KOPT-K1 (cell line): ENCODE results near the gene MTHFD1L.

Experiments
- H3K27ac ChIP-seq: fragments of 200-600 bp; sonication (generic); 2 replicates; pipeline ENCODE4 v1.5.1; 2016; ENCODE audit warnings: antibody characterized with exemption, mild to moderate bottlenecking, low read depth, low read length; ENCODE audit not compliant: poor library complexity, severe bottlenecking
- H3K36me3 ChIP-seq: fragments of 200-600 bp; sonication (generic); 2 replicates; pipeline ENCODE4 v1.5.1; 2017; ENCODE audit warnings: antibody characterized with exemption, mild to moderate bottlenecking, low read length, moderate library complexity; ENCODE audit not compliant: insufficient read depth
- H3K9me3 ChIP-seq: fragments of 200-600 bp; sonication (generic); 2 replicates; pipeline ENCODE4 v1.5.1; 2017; ENCODE audit warnings: antibody characterized with exemption, low read length, mild to moderate bottlenecking; ENCODE audit not compliant: insufficient read depth, poor library complexity, severe bottlenecking

MTHFD1L gene

GRCh38 chr6:150929416-150929815, 63.9 kb downstream of the MTHFD1L start:
- Histone ChIP-seq H3K27ac (no peak overlapping the region), H3K36me3 (peaks cover 96% of the 10 kb centered on the region), H3K9me3 (no peaks in the 10 kb centered on the region)

- H3K27ac ChIP-seq = no peak overlapping the region
- no peaks in the 10 kb centered on the region for H3K9me3 ChIP-seq
- H3K36me3 ChIP-seq = peaks cover 91% of the 10 kb centered on the region
These were observed 65.3 kb downstream of the MTHFD1L start for GRCh38 chr6:150930841-150931240.

- H3K27ac ChIP-seq = no peak overlapping the region
- peaks cover 91% of the 10 kb centered on the region for H3K36me3 ChIP-seq
- H3K9me3 ChIP-seq = no peaks in the 10 kb centered on the region
These were observed 65.9 kb downstream of the MTHFD1L start for GRCh38 chr6:150931405-150931804.

GRCh38 chr6:150932996-150933395, 67.5 kb downstream of the MTHFD1L start:
- peaks cover 88% of the 10 kb centered on the region for H3K36me3 ChIP-seq
- no peaks in the 10 kb centered on the region for H3K9me3 ChIP-seq
- no peak overlapping the region for H3K27ac ChIP-seq

- Histone ChIP-seq H3K36me3 (peaks cover 86% of the 10 kb centered on the region), H3K27ac (no peak overlapping the region), H3K9me3 (no peaks in the 10 kb centered on the region)
These were observed 68.9 kb downstream of the MTHFD1L start for GRCh38 chr6:150934380-150934779.

- Histone ChIP-seq H3K27ac (no peak overlapping the region), H3K9me3 (no peaks in the 10 kb centered on the region), H3K36me3 (peaks cover 88% of the 10 kb centered on the region)
These were observed 70.6 kb downstream of the MTHFD1L start for GRCh38 chr6:150936021-150936555.

GRCh38 chr6:150937132-150937906, 71.8 kb downstream of the MTHFD1L start:
- no peaks in the 10 kb centered on the region for H3K9me3 ChIP-seq
- H3K36me3 ChIP-seq = peaks cover 85% of the 10 kb centered on the region
- no peak overlapping the region for H3K27ac ChIP-seq

- H3K9me3 ChIP-seq = no peaks in the 10 kb centered on the region
- H3K27ac ChIP-seq = no peak overlapping the region
- H3K36me3 ChIP-seq = peaks cover 74% of the 10 kb centered on the region
These were observed 73.9 kb downstream of the MTHFD1L start for GRCh38 chr6:150939399-150939798.

- Histone ChIP-seq H3K36me3 (peaks cover 80% of the 10 kb centered on the region), H3K9me3 (no peaks in the 10 kb centered on the region), H3K27ac (no peak overlapping the region)
These were observed 75.4 kb downstream of the MTHFD1L start for GRCh38 chr6:150940941-150941340.

GRCh38 chr6:150949526-150949925, 84.0 kb downstream of the MTHFD1L start:
- H3K27ac ChIP-seq = no peak overlapping the region
- peaks cover 92% of the 10 kb centered on the region for H3K36me3 ChIP-seq
- H3K9me3 ChIP-seq = no peaks in the 10 kb centered on the region

GRCh38 chr6:150953851-150954250, 88.3 kb downstream of the MTHFD1L start:
- H3K36me3 ChIP-seq = peaks cover 96% of the 10 kb centered on the region
- H3K27ac ChIP-seq = no peak overlapping the region

GRCh38 chr6:150959166-150959565, 93.7 kb downstream of the MTHFD1L start:
- Histone ChIP-seq H3K36me3 (peaks cover 93% of the 10 kb centered on the region), H3K27ac (no peak overlapping the region), H3K9me3 (no peaks in the 10 kb centered on the region)

More at GRCh38 chr6:150953851-150954250, 88.3 kb downstream of the MTHFD1L start:
- no peaks in the 10 kb centered on the region for H3K9me3 ChIP-seq

- Histone ChIP-seq H3K36me3 (peaks cover 94% of the 10 kb centered on the region), H3K27ac (no peak overlapping the region), H3K9me3 (no peaks in the 10 kb centered on the region)
These were observed 96.9 kb downstream of the MTHFD1L start for GRCh38 chr6:150962436-150962835.

GRCh38 chr6:150964765-150965164, 99.3 kb downstream of the MTHFD1L start:
- H3K27ac ChIP-seq = no peak overlapping the region
- H3K36me3 ChIP-seq = peaks cover 83% of the 10 kb centered on the region
- no peaks in the 10 kb centered on the region for H3K9me3 ChIP-seq

- H3K9me3 ChIP-seq = no peaks in the 10 kb centered on the region
- no peak overlapping the region for H3K27ac ChIP-seq
- H3K36me3 ChIP-seq = peaks cover 72% of the 10 kb centered on the region
These were observed 101.3 kb downstream of the MTHFD1L start for GRCh38 chr6:150966786-150967185.

GRCh38 chr6:150967381-150967780, 101.9 kb downstream of the MTHFD1L start:
- H3K9me3 ChIP-seq = no peaks in the 10 kb centered on the region
- peaks cover 73% of the 10 kb centered on the region for H3K36me3 ChIP-seq
- H3K27ac ChIP-seq = no peak overlapping the region
